HepG2 (cell line): ENCODE results near the gene FRAS1.

ENCODE experiments used
- TARDBP ChIP-seq: sonication (generic); formaldehyde crosslinking; IDR thresholded peaks from 2 replicates; pipeline ENCODE4 v1.8.0; 2022; ENCODE audit warnings: mild to moderate bottlenecking, missing genetic modification reagents
- ZBTB20 ChIP-seq: sonication (generic); formaldehyde crosslinking; IDR thresholded peaks from 2 replicates; pipeline ENCODE4 v1.8.1; 2023; ENCODE audit warnings: missing genetic modification reagents, low read depth, mild to moderate bottlenecking, borderline replicate concordance
- ZNF761 ChIP-seq: sonication (generic); formaldehyde crosslinking; conservative IDR thresholded peaks from 2 replicates; pipeline ENCODE4 v1.4.0; 2020; ENCODE audit warnings: mild to moderate bottlenecking, missing genetic modification reagents
- TF ChIP-seq, protein P1 (sequence below): sonication (generic); formaldehyde crosslinking; conservative IDR thresholded peaks from 2 replicates; pipeline ENCODE4 v1.5.0; 2020; ENCODE audit warnings: missing genetic modification reagents

DNA sequence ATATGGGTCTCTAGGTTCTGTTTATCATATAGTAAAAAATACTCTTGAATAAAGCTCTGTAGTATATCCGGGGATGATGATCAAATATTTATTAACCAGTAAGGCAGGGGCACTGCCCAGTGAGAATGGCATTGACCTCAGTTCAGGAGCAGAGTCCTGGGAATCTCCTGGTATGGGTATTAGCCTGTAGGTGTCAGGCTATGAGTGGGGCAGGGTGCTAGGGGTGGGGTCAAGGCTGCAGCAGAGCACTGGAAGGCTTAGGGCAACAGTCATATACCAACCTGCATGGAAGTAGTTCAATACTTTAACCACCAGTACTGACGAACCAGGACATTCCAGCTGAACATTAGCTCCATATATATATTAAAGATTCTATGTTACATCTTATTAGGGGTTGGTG lies 274.1 kb downstream of the FRAS1 start:
- no peak for TF ChIP-seq TARDBP (CRISPR knock-in tag)
- TF ChIP-seq ZNF761 = no peak
- TF ChIP-seq, protein P1, sequence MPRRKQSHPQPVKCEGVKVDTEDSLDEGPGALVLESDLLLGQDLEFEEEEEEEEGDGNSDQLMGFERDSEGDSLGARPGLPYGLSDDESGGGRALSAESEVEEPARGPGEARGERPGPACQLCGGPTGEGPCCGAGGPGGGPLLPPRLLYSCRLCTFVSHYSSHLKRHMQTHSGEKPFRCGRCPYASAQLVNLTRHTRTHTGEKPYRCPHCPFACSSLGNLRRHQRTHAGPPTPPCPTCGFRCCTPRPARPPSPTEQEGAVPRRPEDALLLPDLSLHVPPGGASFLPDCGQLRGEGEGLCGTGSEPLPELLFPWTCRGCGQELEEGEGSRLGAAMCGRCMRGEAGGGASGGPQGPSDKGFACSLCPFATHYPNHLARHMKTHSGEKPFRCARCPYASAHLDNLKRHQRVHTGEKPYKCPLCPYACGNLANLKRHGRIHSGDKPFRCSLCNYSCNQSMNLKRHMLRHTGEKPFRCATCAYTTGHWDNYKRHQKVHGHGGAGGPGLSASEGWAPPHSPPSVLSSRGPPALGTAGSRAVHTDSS (CRISPR knock-in tag) = no peak
- TF ChIP-seq ZBTB20 (CRISPR knock-in tag) = no peak
